ENCODE measurements around the gene KLHL40. TPM values are rescaled to one million over a fixed set of nuclear protein-coding genes. Genes with fewer than 3 reads are reported as not detected.

KLHL40 gene
- polyA plus RNA-seq, 1 donor from 2014 or later: not detected

DNA sequence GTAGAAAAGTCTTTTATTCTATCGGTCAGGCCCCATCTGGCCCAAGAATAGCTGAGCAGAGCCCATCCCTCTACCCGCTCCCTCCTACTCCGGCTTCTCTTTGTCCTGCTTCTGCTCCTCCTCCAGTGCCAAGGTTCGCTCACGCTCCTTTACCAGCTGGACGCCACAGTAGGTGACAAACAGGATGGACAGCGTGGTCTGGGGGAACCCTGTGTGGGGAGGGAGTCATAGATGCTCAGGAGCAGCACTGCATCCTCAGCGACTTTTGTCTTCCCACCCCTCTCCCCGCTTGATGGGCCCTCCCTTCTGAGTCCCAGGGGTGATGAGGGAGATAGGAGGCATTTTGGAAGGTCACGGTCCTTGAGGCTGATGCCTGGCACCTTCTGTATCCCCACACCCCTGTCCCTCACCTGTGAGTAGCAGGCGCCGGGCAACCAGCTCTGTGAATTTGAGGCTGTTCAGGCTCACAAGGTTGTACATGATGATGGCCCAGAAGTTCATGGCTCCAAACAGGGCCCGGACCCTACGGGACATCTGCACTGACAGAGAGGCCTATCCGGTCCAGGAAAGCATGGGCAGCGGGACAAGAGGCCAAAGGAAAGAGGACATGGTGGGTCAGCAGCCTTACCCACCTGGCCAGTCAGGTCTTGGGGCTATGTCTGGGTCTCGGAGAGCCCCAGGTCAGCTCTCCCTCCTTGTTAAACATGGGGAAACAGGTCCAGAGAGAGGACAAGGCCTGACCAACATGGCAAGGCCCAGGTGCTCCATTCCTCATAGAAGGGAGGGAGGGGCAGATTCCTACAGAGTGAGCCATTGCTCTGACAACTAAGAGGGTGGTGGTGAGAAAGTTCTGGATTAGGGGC lies 7.6 kb downstream of the KLHL40 start:
- no peaks in the 10 kb centered on the region for H3K36me3 ChIP-seq (ENCODE audit: insufficient read depth, low read length)
- no peaks in the 10 kb centered on the region for H3K79me2 ChIP-seq (replicated peaks; ENCODE audit: insufficient read depth, low read length)
- no peak overlapping the region for H2AFZ ChIP-seq (ENCODE audit: low read depth, low read length)
- no peaks in the 10 kb centered on the region for H3F3A ChIP-seq (ENCODE audit: insufficient read depth, low read length, poor library complexity, severe bottlenecking)
- H3K9ac ChIP-seq (ENCODE audit: low read length): no peak overlapping the region
- no peak overlapping the region for H3K27ac ChIP-seq (ENCODE audit: low read length)
- no peak overlapping the region for H3K4me2 ChIP-seq (ENCODE audit: low read length)
- no peaks in the 10 kb centered on the region for H3K27me3 ChIP-seq (ENCODE audit: insufficient read depth, low read depth, low read length)
- H4K20me1 ChIP-seq (ENCODE audit: insufficient read depth): no peaks in the 10 kb centered on the region
- no peaks in the 10 kb centered on the region for H3K9me2 ChIP-seq (ENCODE audit: insufficient read depth, low read length)
- TF ChIP-seq POLR2AphosphoS5 (IDR thresholded peaks at IDR 0.05): no peak
- no peak for TF ChIP-seq MXI1 (conservative IDR thresholded peaks at IDR 0.05; ENCODE audit: poor library complexity, severe bottlenecking)
- TF ChIP-seq, protein P1, sequence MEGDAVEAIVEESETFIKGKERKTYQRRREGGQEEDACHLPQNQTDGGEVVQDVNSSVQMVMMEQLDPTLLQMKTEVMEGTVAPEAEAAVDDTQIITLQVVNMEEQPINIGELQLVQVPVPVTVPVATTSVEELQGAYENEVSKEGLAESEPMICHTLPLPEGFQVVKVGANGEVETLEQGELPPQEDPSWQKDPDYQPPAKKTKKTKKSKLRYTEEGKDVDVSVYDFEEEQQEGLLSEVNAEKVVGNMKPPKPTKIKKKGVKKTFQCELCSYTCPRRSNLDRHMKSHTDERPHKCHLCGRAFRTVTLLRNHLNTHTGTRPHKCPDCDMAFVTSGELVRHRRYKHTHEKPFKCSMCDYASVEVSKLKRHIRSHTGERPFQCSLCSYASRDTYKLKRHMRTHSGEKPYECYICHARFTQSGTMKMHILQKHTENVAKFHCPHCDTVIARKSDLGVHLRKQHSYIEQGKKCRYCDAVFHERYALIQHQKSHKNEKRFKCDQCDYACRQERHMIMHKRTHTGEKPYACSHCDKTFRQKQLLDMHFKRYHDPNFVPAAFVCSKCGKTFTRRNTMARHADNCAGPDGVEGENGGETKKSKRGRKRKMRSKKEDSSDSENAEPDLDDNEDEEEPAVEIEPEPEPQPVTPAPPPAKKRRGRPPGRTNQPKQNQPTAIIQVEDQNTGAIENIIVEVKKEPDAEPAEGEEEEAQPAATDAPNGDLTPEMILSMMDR (IDR thresholded peaks at IDR 0.05; ENCODE audit: poor library complexity, severe bottlenecking): no peak
- TF ChIP-seq EP300 (conservative IDR thresholded peaks at IDR 0.05; ENCODE audit: poor library complexity, severe bottlenecking): no peak
- TF ChIP-seq SMC3 (conservative IDR thresholded peaks at IDR 0.05; ENCODE audit: poor library complexity): no peak
- TF ChIP-seq, protein P2, sequence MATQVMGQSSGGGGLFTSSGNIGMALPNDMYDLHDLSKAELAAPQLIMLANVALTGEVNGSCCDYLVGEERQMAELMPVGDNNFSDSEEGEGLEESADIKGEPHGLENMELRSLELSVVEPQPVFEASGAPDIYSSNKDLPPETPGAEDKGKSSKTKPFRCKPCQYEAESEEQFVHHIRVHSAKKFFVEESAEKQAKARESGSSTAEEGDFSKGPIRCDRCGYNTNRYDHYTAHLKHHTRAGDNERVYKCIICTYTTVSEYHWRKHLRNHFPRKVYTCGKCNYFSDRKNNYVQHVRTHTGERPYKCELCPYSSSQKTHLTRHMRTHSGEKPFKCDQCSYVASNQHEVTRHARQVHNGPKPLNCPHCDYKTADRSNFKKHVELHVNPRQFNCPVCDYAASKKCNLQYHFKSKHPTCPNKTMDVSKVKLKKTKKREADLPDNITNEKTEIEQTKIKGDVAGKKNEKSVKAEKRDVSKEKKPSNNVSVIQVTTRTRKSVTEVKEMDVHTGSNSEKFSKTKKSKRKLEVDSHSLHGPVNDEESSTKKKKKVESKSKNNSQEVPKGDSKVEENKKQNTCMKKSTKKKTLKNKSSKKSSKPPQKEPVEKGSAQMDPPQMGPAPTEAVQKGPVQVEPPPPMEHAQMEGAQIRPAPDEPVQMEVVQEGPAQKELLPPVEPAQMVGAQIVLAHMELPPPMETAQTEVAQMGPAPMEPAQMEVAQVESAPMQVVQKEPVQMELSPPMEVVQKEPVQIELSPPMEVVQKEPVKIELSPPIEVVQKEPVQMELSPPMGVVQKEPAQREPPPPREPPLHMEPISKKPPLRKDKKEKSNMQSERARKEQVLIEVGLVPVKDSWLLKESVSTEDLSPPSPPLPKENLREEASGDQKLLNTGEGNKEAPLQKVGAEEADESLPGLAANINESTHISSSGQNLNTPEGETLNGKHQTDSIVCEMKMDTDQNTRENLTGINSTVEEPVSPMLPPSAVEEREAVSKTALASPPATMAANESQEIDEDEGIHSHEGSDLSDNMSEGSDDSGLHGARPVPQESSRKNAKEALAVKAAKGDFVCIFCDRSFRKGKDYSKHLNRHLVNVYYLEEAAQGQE (IDR thresholded peaks at IDR 0.05; ENCODE audit: borderline replicate concordance): no peak
- no peak for TF ChIP-seq EZH2 (IDR thresholded peaks at IDR 0.05; ENCODE audit: borderline replicate concordance, insufficient read depth, low read length, poor library complexity, severe bottlenecking)
- no peak overlapping the region for H3K4me3 ChIP-seq (ENCODE audit: low read length)
- H3K9me3 ChIP-seq (ENCODE audit: low read length): no peaks in the 10 kb centered on the region

DNA sequence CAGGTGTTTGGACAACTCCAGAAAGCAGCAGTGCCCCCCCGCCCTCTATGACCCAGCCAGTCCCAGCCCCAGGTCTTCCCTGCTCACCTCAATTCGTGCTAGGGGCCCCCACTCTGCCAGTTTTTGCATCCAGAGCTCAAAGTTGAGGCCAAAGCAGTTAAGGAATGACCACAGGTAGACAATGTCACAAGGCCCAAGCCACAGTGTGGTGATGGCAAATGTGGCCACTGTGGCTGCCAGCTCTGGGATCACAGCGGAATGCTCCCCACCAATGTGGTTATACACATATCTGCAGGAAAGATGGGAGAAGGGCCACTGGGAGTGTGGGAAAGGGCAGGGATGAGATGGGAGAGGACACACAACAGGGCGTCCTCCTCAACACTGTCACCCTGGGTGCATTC lies 8.2 kb downstream of the KLHL40 start:
- no peak overlapping the region for H3K9ac ChIP-seq (ENCODE audit: low read length)

More for the DNA sequence above, 8.2 kb downstream of the KLHL40 start:
- H3K4me3 ChIP-seq (ENCODE audit: low read length): no peak overlapping the region
- no peaks in the 10 kb centered on the region for H3K9me3 ChIP-seq (ENCODE audit: low read length)
- no peaks in the 10 kb centered on the region for H3K27me3 ChIP-seq (ENCODE audit: insufficient read depth, low read depth, low read length)
- no peaks in the 10 kb centered on the region for H3K9me2 ChIP-seq (ENCODE audit: insufficient read depth, low read length)
- H3K4me2 ChIP-seq (ENCODE audit: low read length): no peak overlapping the region
- H3F3A ChIP-seq (ENCODE audit: insufficient read depth, low read length, poor library complexity, severe bottlenecking): no peaks in the 10 kb centered on the region
- TF ChIP-seq EZH2 (IDR thresholded peaks at IDR 0.05; ENCODE audit: borderline replicate concordance, insufficient read depth, low read length, poor library complexity, severe bottlenecking): no peak
- TF ChIP-seq, protein P2 (IDR thresholded peaks at IDR 0.05; ENCODE audit: borderline replicate concordance): no peak
- no peak for TF ChIP-seq TAF1 (IDR thresholded peaks at IDR 0.05; ENCODE audit: low read depth)
- TF ChIP-seq MXI1 (conservative IDR thresholded peaks at IDR 0.05; ENCODE audit: poor library complexity, severe bottlenecking): no peak
- TF ChIP-seq, protein P1 (IDR thresholded peaks at IDR 0.05; ENCODE audit: poor library complexity, severe bottlenecking): no peak
- TF ChIP-seq RAD21 (conservative IDR thresholded peaks at IDR 0.05): no peak
- no peak for TF ChIP-seq POLR2AphosphoS5 (IDR thresholded peaks at IDR 0.05)
- TF ChIP-seq SMC3 (conservative IDR thresholded peaks at IDR 0.05; ENCODE audit: poor library complexity): no peak
- H4K20me1 ChIP-seq (ENCODE audit: insufficient read depth): no peaks in the 10 kb centered on the region
- H3K27ac ChIP-seq (ENCODE audit: low read length): no peak overlapping the region
- no peak overlapping the region for H2AFZ ChIP-seq (ENCODE audit: low read depth, low read length)
- no peaks in the 10 kb centered on the region for H3K36me3 ChIP-seq (ENCODE audit: insufficient read depth, low read length)
- H3K79me2 ChIP-seq (replicated peaks; ENCODE audit: insufficient read depth, low read length): no peaks in the 10 kb centered on the region
